HCT116 (cell line): ENCODE data around the gene SMIM35.

Experiments used
- EZH2 ChIP-seq: fragments of 200-600 bp; sonication (generic); IDR thresholded peaks from 2 replicates; pipeline ENCODE4 v1.6.1; 2017; ENCODE audit warnings: antibody characterized with exemption, mixed run types
- EZH2phosphoT487 ChIP-seq: fragments of 200-600 bp; IDR thresholded peaks from 2 replicates; pipeline ENCODE4 v1.6.1; 2018; ENCODE audit warnings: antibody characterized with exemption, borderline replicate concordance
- SIN3A ChIP-seq: IDR thresholded peaks from 2 replicates; pipeline ENCODE4 v1.6.1; 2012; ENCODE audit warnings: low read depth
- TCF7L2 ChIP-seq: IDR thresholded peaks from 2 replicates; pipeline ENCODE4 v1.7.0; 2011; ENCODE audit warnings: borderline replicate concordance, inconsistent platforms; ENCODE audit not compliant: insufficient read depth, insufficient read length; ENCODE audit errors: extremely low read depth
- YY1 ChIP-seq: IDR thresholded peaks from 2 replicates; pipeline ENCODE4 v1.6.1; 2011; ENCODE audit warnings: low read length, low read depth, moderate library complexity, mild to moderate bottlenecking; ENCODE audit not compliant: insufficient replicate concordance; ENCODE audit errors: extremely low read depth
- ZNF274 ChIP-seq: fragments of 200-500 bp; sonication (Bioruptor generic); IDR thresholded peaks from 2 replicates; pipeline ENCODE4 v1.6.1; 2014; ENCODE audit warnings: mild to moderate bottlenecking, low read depth, low read length, inconsistent platforms
- TF ChIP-seq, protein P1 (sequence below), 3 experiments: fragments of 200-600 bp in 1 of 3; sonication (generic) in 1 of 3; IDR thresholded peaks in 2 of 3; conservative IDR thresholded peaks in 1 of 3; 2 replicates each; pipeline ENCODE4 v1.5.1; 2012 to 2017; ENCODE audit warnings: low read depth in 2 of 3, low read length in 2 of 3, antibody characterized with exemption in 1 of 3, borderline replicate concordance in 1 of 3, control low read depth in 1 of 3, mild to moderate bottlenecking in 1 of 3, mixed read lengths in 1 of 3, mixed run types in 1 of 3, moderate library complexity in 1 of 3; ENCODE audit not compliant: insufficient read depth in 1 of 3
- TF ChIP-seq, protein P2 (sequence below): IDR thresholded peaks from 2 replicates; pipeline ENCODE4 v1.6.1; 2012; ENCODE audit warnings: low read depth
- TF ChIP-seq, protein P3 (sequence below): IDR thresholded peaks from 2 replicates; pipeline ENCODE4 v1.6.1; 2012

DNA sequence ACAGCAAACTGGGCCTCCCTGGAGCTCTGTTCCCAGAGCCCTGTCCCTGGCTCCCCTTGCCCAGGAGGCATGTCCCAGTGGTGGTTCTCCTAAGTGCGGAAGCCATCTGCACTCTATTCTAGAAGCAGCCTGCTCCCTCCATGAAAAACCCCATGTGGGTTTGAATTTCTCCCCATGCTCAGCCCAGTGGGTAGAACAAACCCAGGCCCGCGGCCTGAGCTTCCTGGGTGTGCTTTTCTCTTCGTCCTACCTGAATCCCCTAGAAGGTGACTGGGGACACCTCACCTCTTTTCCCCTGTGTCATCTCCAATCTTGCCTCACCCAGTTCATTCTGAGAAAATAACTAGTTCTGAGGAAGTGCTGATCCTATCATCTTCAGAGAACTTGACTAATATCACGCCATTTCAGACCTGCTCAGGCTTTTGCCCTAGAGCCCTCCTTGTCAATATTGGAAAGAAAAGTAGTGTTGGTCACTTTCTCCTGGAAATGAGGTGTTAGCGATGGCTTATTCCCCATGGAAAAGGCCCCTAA lies 84.7 kb downstream of the SMIM35 start:
- TF ChIP-seq, protein P1, sequence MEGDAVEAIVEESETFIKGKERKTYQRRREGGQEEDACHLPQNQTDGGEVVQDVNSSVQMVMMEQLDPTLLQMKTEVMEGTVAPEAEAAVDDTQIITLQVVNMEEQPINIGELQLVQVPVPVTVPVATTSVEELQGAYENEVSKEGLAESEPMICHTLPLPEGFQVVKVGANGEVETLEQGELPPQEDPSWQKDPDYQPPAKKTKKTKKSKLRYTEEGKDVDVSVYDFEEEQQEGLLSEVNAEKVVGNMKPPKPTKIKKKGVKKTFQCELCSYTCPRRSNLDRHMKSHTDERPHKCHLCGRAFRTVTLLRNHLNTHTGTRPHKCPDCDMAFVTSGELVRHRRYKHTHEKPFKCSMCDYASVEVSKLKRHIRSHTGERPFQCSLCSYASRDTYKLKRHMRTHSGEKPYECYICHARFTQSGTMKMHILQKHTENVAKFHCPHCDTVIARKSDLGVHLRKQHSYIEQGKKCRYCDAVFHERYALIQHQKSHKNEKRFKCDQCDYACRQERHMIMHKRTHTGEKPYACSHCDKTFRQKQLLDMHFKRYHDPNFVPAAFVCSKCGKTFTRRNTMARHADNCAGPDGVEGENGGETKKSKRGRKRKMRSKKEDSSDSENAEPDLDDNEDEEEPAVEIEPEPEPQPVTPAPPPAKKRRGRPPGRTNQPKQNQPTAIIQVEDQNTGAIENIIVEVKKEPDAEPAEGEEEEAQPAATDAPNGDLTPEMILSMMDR (IDR thresholded peaks at IDR 0.05 in 2 of 3, conservative IDR thresholded peaks at IDR 0.05 in 1 of 3; ENCODE audit: borderline replicate concordance in 1 of 3, insufficient read depth in 1 of 3, low read depth in 2 of 3, low read length in 2 of 3) = no peak
- TF ChIP-seq EZH2 (no peak), TCF7L2 (no peak), YY1 (no peak), SIN3A (no peak), EZH2phosphoT487 (no peak), ZNF274 (no peak)
- TF ChIP-seq, protein P2, sequence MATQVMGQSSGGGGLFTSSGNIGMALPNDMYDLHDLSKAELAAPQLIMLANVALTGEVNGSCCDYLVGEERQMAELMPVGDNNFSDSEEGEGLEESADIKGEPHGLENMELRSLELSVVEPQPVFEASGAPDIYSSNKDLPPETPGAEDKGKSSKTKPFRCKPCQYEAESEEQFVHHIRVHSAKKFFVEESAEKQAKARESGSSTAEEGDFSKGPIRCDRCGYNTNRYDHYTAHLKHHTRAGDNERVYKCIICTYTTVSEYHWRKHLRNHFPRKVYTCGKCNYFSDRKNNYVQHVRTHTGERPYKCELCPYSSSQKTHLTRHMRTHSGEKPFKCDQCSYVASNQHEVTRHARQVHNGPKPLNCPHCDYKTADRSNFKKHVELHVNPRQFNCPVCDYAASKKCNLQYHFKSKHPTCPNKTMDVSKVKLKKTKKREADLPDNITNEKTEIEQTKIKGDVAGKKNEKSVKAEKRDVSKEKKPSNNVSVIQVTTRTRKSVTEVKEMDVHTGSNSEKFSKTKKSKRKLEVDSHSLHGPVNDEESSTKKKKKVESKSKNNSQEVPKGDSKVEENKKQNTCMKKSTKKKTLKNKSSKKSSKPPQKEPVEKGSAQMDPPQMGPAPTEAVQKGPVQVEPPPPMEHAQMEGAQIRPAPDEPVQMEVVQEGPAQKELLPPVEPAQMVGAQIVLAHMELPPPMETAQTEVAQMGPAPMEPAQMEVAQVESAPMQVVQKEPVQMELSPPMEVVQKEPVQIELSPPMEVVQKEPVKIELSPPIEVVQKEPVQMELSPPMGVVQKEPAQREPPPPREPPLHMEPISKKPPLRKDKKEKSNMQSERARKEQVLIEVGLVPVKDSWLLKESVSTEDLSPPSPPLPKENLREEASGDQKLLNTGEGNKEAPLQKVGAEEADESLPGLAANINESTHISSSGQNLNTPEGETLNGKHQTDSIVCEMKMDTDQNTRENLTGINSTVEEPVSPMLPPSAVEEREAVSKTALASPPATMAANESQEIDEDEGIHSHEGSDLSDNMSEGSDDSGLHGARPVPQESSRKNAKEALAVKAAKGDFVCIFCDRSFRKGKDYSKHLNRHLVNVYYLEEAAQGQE = no peak
- TF ChIP-seq, protein P3, sequence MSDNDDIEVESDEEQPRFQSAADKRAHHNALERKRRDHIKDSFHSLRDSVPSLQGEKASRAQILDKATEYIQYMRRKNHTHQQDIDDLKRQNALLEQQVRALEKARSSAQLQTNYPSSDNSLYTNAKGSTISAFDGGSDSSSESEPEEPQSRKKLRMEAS = no peak
